Measurements from ENCODE around the gene ARSA.

The ARSA gene

GRCh38 chr22:50635591-50635990 lies 7.6 kb upstream of the ARSA start:
- TF ChIP-seq CTCF (IDR thresholded peaks at IDR 0.05) = no peak

GRCh38 chr22:50633771-50634170 lies 5.8 kb upstream of the ARSA start:
- TF ChIP-seq CTCF (IDR thresholded peaks at IDR 0.05) = no peak

- TF ChIP-seq CTCF (IDR thresholded peaks at IDR 0.05) = no peak
Measured at GRCh38 chr22:50633086-50633485, 5.1 kb upstream of the ARSA start.

GRCh38 chr22:50630376-50630775 lies 2.4 kb upstream of the ARSA start:
- TF ChIP-seq CTCF (IDR thresholded peaks at IDR 0.05) = no peak

- TF ChIP-seq CTCF (IDR thresholded peaks at IDR 0.05) = no peak
Measured at GRCh38 chr22:50628543-50629134, 687 bp upstream of the ARSA start.

- TF ChIP-seq CTCF (IDR thresholded peaks at IDR 0.05) = no peak
Measured at GRCh38 chr22:50626850-50627641, 906 bp downstream of the ARSA start.

- no peak for TF ChIP-seq CTCF (IDR thresholded peaks at IDR 0.05)
Measured at GRCh38 chr22:50626314-50626849, 1.6 kb downstream of the ARSA start.
